ENCODE measurements around the gene LASP1NB.

- TF ChIP-seq CTCF (IDR thresholded peaks at IDR 0.05), result no peak
- TF ChIP-seq POLR2A (IDR thresholded peaks at IDR 0.05), result no peak
Observed at GRCh38 chr17:38904892-38905291, 20.5 kb upstream of the LASP1NB start.

Measured in upper lobe of left lung (tissue), 4 donors.